Measurements from ENCODE around the gene CSKMT. TPM values are rescaled to one million over a fixed set of nuclear protein-coding genes. Genes with fewer than 3 reads are reported as not detected.

The CSKMT gene
- total and polyA plus RNA-seq, 10 of the 15 experiments (the other 5 are each of a cell fraction or from before 2014, with no cell fraction given): 7.0 to 213 (median 21.6) TPM

GRCh38 chr11:62682518-62682917 lies 17.4 kb downstream of the CSKMT start:
- Histone ChIP-seq H3K36me3 (ENCODE audit: control insufficient read depth in 2 of 2, insufficient read depth in 2 of 2, low read length in 1 of 2) (0 out of 4 replicates have a peak, but pooled peaks cover 0 to under 1% of the 10 kb centered on the region in 2 experiments), H3K4me2 (ENCODE audit: control insufficient read depth, insufficient read depth) (no peak overlapping the region), H4K20me1 (ENCODE audit: control insufficient read depth, insufficient read depth) (no peaks in the 10 kb centered on the region), H3K4me1 (ENCODE audit: control insufficient read depth, insufficient read depth, low read length) (peaks cover 6% of the 10 kb centered on the region), H3K9me3 (replicated peaks; ENCODE audit: control insufficient read depth, insufficient read depth, low read length) (no peaks in the 10 kb centered on the region), H3K9ac (ENCODE audit: control insufficient read depth, insufficient read depth, low read length) (no peak overlapping the region), H3K27me3 (replicated peaks in 1 of 2; ENCODE audit: control insufficient read depth in 2 of 2, insufficient read depth in 2 of 2, low read length in 1 of 2) (no peaks in the 10 kb centered on the region), H3K79me2 (ENCODE audit: control insufficient read depth, insufficient read depth, low read length) (peaks cover 18% of the 10 kb centered on the region), H3K27ac (ENCODE audit: control insufficient read depth, insufficient read depth) (no peak overlapping the region), H3K4me3 (no peak overlapping the region), H2AFZ (ENCODE audit: control insufficient read depth, low read depth, low read length) (no peak overlapping the region)
- SMC1A ChIA-PET (ENCODE audit: uncharacterized antibody, unreplicated experiment): interaction anchor here (0.8 to 1.3 kb wide), 2 partner anchors 11 to 87 kb away, joined by 3 to 4 read pairs; no protein-coding TSS in a partner anchor
- in situ Hi-C loops (cut with MboI): no loop called here
- 62% methylated on average over 7 of the region's 7 CpGs for WGBS (ENCODE audit: insufficient coverage, insufficient replicate concordance, low lambda C conversion rate, missing lambda C conversion rate)
- CTCF ChIA-PET: no interaction called here
- RAD21 ChIA-PET (ENCODE audit: unreplicated experiment): no interaction called here
- TF ChIP-seq E2F4 (IDR thresholded peaks at IDR 0.05; ENCODE audit: low read depth, low read length) (no peak), SP1 (IDR thresholded peaks at IDR 0.05; ENCODE audit: low read depth, low read length) (no peak), MYC (IDR thresholded peaks at IDR 0.05; ENCODE audit: insufficient read depth, insufficient read length, insufficient replicate concordance, low read length, severe bottlenecking) (no peak), SUPT20H (IDR thresholded peaks at IDR 0.05; ENCODE audit: borderline replicate concordance, control insufficient read depth, low read depth, low read length) (no peak), HDAC6 (IDR thresholded peaks at IDR 0.05; ENCODE audit: unreplicated experiment) (no peak), RELB (IDR thresholded peaks at IDR 0.05; ENCODE audit: low read depth) (no peak), TBL1XR1 (IDR thresholded peaks at IDR 0.05; ENCODE audit: low read depth, low read length) (no peak), ZNF217 (IDR thresholded peaks at IDR 0.05) (no peak), TARDBP (IDR thresholded peaks at IDR 0.05; ENCODE audit: borderline replicate concordance) (no peak)
- ATAC-seq: no peak
- no peak for DNase-seq (ENCODE audit: low read depth, low spot score)
- intact Hi-C loops (cut with micrococcal nuclease; ENCODE audit: unreplicated experiment): loop anchor here (10.0 kb wide), 1 partner anchor 218 kb away; no protein-coding TSS in a partner anchor
- no peak for FAIRE-seq
- POLR2A ChIA-PET: no interaction called here
- no TSS peak for BruUV-seq (replicated peaks)
